ENCODE data around the gene AIPL1.

AIPL1 gene

GRCh38 chr17:6467567-6467966, 32.6 kb upstream of the AIPL1 start:
- DNase-seq (ENCODE audit: low spot score): no peak

DNA sequence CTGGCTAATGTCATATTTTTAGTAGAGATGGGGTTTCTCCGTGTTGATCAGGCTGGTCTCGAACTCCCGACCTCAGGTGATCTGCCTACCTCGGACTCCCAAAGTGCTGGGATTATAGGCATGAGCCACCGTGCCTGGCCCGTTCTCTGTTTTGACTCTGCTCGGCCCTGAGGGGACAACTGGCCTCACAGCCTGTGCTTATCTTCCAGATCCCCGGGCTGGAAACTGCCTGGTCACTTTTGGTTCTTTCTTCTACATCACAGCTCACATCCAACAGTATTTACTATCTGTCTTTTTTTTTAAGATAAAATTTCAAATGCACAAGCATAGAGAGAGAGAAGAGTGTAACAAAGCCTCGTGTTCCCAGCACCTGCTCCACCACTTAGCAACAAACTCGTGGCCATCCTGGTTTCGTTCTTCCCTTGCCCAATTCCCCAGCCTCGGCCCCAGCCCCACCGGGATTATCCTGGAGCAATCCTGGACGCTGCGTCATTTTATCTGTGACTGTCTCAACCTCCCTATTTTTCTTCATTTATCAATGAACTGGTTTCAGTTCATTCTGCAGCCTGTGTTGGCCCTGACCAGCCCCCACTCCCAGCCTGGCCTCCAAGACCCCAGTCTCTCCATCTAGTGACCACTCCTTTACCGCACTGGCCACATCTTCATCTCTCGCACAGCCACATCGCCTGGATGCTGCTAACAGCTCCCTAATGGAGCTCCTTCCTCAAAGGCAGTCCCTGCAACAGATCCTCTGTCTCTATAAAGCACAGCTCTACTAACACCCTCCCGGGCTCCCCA, 30.5 kb upstream of the AIPL1 start:
- DNase-seq (ENCODE audit: low spot score): no peak

- DNase-seq (ENCODE audit: low spot score): no peak
These were observed 29.6 kb upstream of the AIPL1 start for GRCh38 chr17:6464446-6465041.

DNA sequence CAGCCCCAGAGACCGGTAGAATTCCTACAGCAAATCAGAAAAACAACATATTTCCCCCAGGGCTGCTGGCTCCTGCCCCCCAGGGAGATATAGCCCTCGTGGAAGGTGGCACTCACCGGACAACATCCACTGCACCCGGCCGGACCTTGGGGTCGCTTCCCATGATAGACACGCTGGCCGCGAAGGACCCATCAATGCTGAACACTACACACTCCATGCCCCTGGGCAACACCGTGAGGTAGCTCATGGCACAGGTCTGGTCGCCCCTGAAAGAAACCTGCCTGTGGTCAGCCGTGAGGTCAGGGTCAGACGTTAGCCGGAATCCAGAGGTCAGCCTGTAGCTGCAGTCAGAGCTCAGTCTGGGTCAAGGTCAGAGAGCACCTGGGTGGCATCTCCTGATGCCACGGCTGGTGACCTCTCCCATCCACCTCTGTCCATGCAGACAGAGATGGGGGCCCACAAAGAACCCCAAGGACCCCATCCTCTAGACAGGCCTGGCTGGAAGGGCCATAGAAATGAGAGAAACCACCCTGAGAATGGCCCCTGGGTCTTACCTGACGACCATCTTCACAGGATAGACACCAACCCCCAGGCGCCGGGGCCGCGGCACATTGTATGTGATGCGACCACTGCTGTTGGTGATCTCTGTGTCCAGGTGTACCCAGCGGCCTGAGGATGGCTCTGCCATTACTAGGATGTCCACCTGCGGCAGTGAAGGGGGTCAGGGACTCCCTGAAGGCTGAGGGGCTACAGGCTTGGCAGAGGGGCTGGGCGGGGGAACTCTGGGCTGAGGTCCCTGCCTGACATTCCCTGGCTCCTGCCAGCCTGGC, 28.9 kb upstream of the AIPL1 start:
- no peak for DNase-seq (ENCODE audit: low spot score)

DNA sequence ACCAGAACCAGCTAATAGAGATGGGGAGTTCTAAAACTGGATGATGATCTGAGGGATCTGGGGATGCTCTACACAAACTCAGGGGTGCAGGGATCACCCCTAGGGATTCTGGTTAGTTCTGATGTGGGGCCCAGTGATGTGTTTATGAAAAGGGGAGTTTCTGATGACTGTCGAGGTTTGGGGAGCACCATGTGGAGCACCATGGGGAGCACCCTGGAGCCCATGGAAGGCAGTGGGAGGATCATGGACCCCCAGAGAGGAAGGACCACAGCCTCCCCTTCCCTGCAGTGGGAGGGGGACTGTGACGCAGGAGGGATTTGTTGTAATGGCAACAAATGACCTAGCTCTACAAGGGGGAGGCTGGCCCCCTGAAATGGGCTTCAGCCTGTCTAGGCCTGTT, 27.8 kb upstream of the AIPL1 start:
- no peak for DNase-seq (ENCODE audit: low spot score)

- DNase-seq (ENCODE audit: low spot score): no peak
These were observed 27.0 kb upstream of the AIPL1 start for GRCh38 chr17:6461792-6462524.

GRCh38 chr17:6461246-6461645, 26.3 kb upstream of the AIPL1 start:
- no peak for DNase-seq (ENCODE audit: low spot score)

DNA sequence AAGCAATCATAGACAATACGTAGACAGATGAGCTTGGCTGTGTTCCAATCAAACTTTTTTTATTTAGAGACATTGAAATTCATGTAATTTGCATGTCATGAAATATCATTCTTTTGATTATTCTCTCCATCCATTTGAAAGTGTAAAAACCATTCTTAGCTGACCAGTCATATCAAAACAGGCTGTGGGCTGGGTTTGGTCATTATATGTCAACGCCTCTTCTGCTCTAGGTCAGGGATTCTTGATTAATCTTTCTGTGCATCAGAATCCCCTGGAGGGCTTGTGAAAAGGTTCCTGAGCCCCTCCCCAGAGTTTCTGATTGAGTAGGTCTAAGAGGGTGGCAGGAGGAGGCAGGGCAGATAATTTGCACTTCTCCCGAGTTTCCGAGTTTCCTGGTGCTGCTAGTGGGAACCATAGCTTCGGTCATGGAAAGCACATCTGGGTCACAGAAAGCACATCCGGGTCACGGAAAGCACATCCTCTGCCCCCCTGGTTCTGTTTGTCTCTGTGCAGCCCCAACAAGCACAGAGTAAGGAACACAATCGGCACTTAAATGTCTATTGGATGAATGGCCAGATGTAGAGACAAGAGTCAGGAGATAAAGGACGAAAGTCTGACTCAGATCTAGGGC, 25.7 kb upstream of the AIPL1 start:
- DNase-seq (ENCODE audit: low spot score): no peak

DNA sequence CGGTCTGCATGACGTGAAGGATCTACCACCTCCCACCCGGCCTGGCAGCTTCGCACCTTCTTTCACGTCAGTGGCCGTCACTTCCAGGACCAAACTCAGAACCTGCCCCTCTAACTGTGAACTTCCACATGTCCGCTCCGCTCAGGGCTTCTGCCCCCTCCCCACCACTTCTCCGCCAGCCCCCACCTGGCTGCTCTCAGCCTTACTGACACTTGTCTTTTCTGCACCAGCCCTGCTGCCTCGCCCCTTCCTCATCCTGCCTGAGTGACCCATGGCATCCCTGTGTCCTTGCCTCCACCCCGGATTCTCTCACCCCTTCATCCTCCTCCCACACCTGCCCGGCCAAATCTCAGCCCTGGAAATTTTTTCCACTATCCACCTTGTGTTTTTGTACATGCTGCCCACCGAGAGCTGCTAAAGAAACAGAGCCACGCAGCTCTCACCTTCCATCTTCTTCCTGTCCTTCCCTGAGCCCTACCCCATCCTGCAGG, 23.6 kb upstream of the AIPL1 start:
- no peak for DNase-seq (ENCODE audit: low spot score)

DNA sequence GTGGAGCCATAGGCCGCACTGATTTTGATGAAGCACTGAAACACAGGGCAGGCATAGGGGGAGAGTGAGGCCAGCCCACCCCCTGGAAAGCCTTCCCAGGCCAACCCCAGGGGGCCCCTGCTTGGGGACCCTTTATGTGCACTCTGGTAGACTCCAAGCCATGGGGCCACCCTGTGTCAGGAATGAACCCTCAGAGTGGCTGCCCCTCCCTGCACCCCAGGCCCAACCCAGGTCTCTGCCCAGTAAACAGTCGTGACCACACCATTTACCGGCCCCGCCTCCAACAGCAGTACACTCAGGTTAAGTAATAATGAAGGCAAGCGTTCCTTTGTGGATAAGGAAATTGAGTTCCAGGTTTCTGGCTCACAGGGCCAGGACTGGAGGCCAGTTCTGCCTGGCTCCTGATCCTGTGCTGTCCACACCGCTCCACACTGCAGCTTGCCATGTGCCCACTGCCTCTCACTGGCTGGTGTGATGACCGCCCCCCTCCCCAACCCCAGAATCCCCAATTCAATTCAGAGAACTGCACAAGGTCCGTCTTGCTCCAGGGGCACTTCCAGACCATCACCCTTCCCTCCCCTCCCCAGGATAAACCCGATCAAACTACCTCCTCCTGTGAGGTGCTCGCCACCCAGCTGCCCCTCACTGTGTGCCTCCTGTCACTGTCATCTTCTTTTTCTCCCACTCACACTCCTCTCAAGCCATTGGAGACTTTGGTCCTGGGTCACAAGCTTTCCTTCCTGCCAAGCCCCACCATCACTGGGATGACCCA, 23.0 kb upstream of the AIPL1 start:
- DNase-seq (ENCODE audit: low spot score): no peak

GRCh38 chr17:6456914-6457687, 22.2 kb upstream of the AIPL1 start:
- DNase-seq (ENCODE audit: low spot score): peak; percentile 80

DNA sequence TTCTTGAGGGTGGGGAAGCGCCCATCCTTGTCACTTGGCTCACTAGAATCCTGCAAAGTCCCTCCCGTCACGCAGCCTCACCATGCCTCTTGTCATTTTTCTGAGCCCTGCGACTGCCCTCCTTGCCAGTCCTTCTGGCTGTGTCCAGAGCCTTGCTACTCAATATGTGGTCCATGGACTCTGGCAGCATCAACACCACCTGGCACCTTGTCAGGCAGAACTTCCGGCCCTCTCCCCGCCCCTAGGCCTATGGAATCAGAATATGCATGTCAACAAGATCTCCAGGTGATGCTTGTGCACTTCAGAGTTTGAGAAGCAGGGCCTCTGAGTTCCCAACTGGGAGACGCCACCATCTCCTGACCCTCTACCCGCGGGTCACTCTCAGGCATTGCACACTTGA, 21.4 kb upstream of the AIPL1 start:
- no peak for DNase-seq (ENCODE audit: low spot score)

DNA sequence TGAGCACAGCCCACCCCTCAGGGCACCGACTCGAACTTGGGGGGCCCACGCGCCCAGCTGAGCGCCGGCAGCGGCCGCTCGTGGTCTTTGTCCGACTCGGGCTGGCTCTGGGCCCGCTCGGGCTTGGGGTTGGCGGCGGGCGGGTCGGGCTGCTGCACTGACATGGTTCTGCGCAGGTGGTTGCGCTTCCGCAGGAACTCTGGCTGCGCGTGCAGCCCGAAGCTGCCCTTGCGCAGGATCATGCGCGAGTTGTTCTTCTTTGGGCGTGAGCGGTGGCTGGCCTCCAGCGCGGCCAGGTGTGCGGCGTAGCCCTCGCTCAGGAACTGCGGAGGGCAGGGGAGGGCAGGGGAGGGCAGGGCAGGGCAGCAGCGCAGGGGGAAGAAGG, 20.4 kb upstream of the AIPL1 start:
- no peak for DNase-seq (ENCODE audit: low spot score)

DNA sequence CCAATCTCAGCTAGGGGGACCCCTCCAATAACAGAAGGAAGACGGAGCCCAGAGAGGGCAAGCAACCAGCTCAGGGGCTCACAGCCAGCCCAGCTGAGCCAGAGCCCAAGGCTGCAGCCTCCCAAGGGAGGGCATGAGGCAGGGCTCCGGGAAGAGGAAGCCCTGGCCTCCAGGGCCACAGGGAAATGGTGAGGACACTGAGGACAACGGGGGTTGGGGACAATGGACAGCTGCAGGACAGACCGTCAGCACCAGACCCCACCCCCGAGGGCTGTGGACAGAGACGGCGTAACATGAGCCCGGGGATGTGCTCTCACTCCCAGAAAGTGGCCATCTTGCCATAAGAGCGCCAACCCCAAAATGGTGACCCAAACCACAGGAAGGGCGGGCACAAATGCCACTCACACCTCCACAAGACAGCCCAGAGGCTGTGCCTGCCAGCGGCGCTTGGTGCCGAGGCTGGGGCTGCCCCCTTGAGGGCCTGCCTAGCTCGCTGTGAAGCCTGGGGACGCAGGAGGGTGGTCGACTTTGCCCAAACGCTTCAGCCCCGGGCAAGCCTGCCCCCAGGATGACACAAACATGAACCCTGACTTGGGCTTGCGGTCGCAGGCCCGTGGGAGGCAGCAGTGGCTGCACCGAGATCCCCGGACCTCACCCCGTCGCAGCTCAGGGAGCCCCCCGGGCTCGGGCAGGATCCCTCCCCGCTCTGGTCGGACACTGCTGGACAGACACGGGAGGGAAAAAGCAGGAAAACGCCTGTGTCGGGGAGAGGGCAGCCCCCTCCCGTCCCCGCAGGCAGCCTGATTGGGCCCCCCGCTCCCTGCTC, 19.8 kb upstream of the AIPL1 start:
- DNase-seq (ENCODE audit: low spot score): no peak

DNA sequence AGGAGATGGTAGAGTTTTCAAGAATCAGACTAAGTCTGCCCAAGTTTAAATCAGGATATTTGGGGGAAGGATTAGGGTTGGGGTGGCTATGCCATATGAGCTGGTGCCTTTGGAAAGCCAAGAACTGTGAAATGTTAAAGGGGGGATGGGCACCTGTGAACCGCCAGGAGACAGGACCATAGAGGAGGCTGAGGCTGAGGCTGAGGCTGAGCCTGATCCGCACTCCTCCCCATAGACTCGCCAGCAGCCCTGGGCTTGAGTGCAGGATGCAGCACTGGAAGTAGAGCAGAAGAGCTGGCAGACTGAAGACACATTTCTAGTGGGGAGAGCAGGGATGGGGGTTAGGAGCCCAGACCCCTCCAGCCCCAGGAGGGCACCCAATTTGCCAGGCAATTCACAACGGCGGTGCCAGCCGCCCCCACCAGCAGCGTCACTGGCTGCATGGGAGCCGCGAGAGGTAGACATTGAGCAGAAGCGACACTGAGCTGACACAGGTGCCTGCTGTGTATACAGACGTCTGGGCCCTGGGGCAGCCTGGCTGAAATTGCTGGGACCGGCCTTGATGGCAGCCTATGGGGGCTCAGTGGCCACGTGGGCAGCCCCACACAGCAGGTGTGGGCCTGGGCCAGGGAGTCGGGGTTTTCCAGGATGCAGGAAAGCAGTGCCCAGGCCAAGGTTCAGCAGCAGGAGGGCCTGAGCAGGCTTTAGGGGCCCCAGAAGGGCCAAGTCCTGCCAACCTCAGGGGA, 18.5 kb upstream of the AIPL1 start:
- no peak for DNase-seq (ENCODE audit: low spot score)

- DNase-seq (ENCODE audit: low spot score): no peak
These were observed 17.7 kb upstream of the AIPL1 start for GRCh38 chr17:6452471-6453266.
